CD4-positive, alpha-beta T cell treated with Interleukin-6 for 4 hours (primary cell): ENCODE results near the gene TMEM9.
A peak's percentile ranks its signal among the peaks of the same experiment; 100 is the strongest.

Experiments used
- DNase-seq: peaks from one replicate; pipeline ENCODE4 v3.0.0-alpha.2; 2020; ENCODE audit warnings: mixed read lengths

Gene TMEM9

GRCh38 chr1:201100169-201100930 lies 53.9 kb downstream of the TMEM9 start:
- DNase-seq, result no peak

DNA sequence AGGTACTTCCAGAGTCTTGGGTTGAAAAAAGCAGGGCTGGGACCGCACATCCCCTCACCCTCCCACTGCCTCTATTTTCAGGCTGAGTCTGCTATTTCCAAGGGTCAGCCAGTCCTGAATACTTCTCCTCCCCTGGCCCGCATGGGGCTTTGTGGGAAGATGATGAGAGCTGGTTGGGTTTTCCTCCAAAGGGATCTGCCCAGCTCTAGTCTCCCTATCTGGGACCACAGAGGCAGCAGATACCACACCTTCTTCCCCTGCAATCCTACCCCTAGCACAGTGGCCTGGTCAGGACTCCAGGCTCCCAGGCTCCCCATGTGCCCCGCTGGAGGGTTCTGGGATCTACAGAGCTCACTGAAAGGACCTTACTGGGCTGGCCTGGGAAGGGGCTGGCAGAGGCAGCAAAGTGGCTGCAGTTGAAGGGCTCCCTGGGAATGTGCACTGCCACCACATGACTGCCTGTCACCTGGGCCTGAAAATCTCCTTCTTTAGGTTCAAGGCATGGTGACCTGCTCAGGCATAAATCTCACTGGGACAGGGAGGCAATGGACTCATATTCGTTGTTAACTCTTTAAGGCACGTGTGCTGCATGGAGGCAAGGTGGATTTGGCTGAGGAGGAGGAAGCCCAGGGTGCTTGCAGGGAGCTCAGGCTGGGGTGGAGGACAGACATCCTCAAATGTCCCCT lies 55.1 kb downstream of the TMEM9 start:
- no peak for DNase-seq

GRCh38 chr1:201096977-201097856 lies 57.1 kb downstream of the TMEM9 start:
- DNase-seq, result no peak

GRCh38 chr1:201096041-201096461 lies 58.2 kb downstream of the TMEM9 start:
- no peak for DNase-seq

DNA sequence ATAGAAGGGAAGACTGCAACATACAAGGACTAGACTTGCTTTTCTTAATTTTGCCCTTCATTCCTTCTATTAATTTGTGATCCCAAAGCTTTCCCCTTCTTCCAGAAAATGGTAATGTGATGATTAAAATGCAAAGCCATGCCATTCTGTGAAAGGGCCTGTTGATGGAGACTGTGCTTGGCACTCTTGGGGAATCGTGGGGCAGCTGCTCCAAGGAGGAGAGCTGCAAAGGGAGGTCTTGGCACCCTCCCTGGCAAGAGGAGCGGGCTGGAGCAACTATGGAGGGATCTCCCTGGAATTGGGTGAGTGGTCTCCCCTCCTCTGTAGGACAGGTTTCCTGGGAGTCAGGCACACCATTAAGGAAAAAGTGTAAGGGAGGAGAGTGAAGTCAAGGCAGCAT lies 58.7 kb downstream of the TMEM9 start:
- no peak for DNase-seq

DNA sequence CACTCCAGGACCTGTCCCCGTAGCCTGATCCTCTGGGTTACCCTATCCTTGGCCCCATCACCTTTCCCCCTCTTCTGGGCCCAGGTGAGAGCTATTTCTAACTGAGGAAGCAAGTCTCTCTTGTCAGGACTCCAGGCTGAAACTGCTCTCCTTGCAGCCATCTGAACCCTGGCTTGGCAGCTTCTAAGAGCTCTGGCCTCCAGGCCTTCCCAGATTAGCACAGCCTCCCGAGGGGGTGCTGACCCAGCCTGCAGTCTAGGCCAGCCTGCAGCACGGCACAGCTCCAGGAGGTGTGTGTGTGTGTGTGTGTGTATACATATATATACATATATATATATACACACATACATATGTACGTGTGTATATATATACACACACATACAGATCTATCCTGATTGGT lies 59.4 kb downstream of the TMEM9 start:
- no peak for DNase-seq

- no peak for DNase-seq
These were observed 60.3 kb downstream of the TMEM9 start for GRCh38 chr1:201093962-201094361.

- no peak for DNase-seq
These were observed 60.7 kb downstream of the TMEM9 start for GRCh38 chr1:201093561-201093960.

DNA sequence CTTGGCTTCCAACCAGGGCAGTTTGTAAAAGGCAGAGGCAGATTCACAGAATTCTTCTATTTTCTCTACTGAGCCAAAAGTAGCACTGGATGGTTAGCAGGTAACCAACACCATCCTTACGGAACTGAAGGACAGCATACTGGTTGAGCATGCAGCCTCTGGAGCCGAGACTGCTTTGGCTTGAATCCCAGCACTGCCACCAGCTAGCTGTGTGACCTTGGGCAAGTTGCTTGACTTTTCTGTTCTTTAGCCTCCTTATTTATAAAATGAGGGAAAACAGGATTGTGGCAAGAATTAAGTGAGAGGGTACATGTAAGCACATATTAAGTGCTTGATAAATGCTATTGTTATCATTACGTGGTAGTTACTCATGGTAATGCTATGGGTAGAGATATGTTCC lies 61.5 kb downstream of the TMEM9 start:
- no peak for DNase-seq

DNA sequence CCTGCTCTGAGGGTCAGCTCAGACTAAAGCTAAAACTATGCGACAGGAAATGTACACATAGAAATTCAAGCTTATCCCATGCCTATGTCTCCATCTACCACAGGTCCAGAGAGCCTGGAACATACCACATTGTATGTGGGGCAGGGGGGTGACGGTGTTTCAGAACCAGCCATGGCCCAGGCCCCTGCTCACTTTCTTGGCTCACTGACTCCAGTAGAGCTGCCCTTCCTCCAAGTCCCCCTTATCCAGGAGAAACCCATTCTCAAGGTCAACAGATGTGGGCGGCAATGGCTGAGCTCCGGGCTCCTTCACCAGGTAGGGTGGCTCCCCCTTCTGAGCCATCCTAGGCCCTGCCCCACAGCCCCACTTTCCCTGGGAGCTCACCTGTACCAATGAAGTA lies 63.0 kb downstream of the TMEM9 start:
- DNase-seq, result no peak

DNA sequence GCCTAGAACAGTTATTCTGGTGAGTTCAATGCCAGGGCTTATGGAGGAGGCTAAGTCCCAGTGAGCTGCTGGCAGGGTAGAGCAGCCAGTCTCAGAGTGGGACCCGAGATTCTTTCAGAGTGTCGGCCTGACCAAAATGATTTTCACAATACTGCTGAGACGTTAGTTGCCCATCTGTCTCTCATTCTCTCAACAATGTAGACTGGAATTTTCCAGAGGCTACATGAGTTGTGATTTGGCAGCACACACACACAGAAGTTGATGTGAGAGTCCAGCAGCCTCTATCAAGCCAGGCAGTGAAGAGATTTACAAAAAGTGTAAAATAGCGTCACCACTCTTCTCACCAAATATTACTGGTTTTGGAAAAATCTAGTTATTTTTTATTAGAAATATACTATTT lies 63.7 kb downstream of the TMEM9 start:
- DNase-seq, result no peak

GRCh38 chr1:201089596-201089995 lies 64.7 kb downstream of the TMEM9 start:
- DNase-seq, result no peak

DNA sequence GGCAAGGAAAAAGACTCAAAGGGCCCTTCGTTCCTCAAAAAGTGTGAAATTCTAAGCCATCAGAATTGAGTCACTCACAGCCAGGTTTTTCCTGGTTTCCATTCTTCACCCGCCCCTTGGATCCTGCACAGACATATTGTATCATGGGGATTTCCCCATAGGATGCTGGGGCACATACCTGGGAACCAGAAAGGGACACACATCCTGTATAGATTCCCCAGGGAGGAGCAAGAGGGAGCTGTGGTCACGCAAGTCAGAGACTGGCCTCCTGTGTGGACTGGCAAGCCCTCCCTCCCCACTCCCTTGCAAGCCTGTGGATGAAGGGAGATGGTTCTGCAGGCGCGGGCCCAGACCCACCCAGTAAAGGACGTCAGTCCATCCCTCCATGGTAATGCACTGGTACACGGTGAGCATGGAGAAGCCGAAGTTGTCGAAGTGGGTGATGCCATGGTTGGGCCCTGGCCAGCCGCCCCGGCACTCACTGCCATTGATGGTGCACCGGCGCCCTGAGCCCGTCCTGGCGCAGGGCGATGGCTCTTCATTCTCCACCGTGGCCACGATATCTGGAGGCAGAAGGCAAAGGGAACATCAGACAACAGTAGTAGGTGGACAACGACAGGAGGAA lies 65.3 kb downstream of the TMEM9 start:
- no peak for DNase-seq

- DNase-seq, result no peak
These were observed 65.9 kb downstream of the TMEM9 start for GRCh38 chr1:201088395-201088794.

DNA sequence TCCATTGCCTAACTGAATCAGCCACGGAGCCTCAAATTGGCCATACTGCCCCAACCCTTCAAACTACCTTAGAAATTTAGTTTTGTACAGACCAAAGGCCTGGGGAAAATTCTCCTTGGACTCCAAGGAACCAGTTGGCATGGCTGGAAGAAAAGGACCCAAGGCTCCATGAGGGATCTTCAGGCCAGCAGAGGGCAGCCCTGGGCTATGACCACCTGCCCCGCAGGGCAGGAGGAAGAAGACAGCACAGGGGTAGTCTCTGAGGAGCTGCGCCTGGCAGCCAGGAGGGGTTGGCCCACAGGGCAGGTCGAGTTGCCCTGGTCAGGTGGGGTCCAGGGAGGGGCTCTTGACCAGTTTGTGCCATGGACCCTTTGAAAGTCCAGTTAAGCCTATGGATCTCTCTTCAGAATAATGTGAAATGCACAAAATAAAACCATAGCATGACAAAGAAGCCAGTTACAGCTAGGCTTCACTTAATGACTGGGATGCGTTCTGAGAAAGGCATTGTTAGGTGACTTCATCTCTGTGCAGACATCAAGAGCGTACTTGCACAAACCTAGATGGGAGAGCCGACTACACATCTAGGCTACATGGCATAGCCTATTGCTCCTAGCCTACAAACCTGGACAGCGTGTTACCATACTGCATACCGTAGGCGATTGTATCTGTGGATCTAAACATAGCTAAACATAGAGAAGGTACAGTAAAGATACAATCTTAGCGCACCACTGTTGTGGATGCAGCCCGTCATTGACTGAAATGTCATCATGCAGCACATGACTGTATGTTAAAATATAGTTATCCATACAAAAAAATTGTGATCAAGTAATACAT lies 68.2 kb downstream of the TMEM9 start:
- DNase-seq, result peak; percentile 55
